Activated CD8-positive, alpha-beta memory T cell treated with anti-CD3 and anti-CD28 coated beads for 48 hours (primary cell): ENCODE results near the gene LGI4.

Experiments used
- DNase-seq, 3 experiments: peaks; one replicate each; pipeline ENCODE4 v3.0.0-alpha.2; 2020; ENCODE audit warnings: low read depth in 2 of 3, low spot score in 2 of 3

Gene LGI4

DNA sequence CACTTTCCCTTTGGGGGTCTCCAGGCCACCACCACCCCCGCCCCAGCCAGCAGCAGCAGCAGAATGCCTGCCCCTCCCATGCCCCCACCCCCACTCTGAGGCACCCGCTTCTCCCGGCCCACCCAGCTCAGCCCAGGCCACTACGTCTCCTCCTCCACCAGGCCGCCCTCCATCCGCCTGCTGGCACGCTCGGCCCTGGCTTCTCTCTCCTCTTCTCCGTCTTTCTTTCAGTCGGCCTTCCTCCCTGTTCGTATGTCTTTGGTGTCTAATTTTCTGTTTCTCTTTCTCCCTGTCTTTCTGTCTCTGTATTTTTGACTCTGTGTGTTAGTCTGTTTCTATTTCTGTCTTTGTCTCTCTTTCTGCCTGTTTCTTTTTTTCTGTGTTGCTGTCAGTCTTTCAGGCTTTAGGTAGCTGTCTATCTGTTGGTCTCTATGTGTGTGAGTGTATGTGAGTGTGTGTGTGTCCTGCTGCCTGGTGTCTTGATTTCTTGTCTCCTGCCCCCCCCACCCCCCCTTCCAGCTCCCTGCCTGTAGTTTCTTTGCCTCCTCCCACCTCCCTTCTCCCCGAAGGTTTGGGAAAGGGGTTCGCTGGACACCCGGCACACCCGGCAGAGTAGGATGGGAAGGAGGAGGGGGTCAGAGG lies at the start of gene LGI4:
Gene LGI4 (minus strand): TSS at position 459 of the 642 bp plus-strand sequence. CDS start 379 bp downstream, at position 80.
- no peak for DNase-seq

DNA sequence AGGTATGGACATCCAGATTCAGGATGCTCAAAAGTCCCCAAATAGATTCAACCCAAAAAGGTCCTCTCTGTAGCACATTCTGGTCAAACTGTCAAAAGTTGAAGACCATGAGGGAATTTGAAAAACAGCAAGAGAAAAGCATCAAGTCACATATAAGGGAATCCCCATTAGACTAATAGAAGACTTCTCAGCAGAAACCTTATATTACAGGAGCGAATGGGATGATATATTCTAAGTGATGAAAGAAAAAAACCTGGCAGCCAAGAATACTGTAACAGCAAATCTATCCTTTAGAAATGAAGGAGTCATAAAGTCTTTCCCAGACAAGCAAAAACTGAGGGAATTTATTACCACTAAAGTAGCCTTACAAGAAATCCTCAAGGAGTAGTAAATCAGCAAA lies 49.4 kb upstream of the LGI4 start:
- DNase-seq, result no peak

DNA sequence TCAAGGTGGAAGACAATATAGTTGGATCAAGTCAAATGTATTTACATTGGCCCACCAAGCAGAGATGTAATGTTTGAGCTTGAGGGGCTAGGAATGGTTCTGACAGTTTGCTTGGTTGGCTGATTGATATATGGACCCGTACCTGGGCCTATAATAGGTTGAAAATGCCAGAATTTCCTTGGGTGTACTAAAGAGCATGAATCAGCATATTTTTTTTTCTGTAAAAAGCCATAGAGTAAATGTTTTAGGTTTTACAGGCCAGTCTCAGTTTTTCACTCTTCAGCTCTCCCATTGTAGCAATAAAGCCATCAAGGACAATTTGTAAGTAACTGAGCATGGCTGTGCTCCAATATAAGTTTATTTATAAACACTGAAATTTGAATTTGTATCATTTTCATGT lies 46.5 kb upstream of the LGI4 start:
- DNase-seq, result no peak

DNA sequence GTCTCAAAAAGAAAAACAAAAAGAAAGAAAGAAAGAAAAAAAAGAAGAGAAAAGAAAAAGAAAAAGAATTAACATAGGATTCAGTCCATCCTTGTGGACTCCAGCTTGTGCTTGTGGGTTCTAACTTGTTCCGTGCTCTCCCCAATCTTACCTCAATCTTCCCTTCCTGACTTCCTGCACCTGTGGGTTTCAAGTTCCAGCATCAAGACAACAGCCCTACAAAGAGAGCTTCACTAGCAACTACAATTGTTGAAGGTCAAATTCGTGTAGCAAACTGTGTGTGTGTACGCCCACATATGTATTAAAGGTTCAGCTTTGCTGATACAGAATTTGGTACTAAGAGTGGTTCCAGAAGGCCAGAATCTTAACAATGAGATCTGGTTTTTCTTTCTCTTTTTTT lies 45.0 kb upstream of the LGI4 start:
- no peak for DNase-seq

DNA sequence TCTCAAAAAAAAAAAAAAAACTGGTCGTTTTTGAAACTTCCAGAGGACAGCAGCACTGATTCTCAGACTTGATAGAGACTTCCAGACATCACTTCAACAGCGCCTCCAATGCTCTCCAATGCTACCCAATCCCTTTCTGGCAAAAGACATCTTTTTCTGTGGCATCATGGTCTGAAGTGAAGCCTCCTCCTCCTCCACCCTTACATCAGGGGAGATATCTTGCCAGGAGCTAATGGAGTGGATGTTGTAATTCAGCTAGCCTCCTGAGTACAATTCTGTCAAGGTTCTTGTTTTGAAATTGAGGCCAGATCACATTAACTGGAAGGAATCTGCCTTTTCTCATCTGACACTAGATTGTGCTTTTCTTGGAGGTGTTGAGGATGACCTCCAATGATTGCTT lies 43.8 kb upstream of the LGI4 start:
- no peak for DNase-seq

DNA sequence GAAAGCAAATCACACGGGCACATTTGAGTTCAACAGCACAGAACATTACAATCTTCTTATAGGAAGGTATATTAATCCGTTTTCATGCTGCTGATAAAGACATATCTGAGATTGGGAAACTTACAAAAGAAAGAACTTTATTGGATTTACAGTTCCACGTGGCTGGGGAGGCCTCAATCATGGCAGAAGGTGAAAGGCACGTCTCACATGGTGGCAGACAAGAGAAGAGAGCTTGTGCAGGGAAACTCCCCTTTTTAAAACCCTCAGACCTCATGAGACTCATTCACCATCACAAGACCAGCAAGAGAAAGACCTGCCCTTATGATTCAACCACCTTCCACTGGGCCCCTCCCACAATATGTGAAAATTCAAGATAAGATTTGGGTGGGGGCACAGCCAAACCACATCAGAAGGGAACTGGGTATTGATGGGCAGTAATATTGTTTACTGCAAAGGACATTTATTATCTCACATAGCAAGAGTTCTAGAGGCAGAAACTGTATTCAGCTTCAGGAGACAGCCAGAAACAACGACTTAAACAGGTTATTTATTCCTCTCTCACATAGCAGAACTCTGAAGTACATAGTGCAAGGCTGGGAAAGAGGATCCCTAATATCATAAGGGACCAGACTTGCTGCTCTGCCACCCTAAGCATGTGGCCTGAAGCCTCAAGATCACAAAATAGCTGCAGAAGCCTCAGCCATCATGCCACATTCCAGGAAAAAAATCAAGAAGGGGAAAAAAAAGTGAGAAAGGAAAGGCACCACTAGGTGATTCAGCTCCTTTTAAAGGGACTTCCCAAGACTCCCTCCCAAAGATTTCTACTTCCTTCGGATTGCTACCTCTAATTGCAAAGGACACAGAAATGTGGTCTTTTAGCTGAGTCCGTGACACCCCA lies 42.8 kb upstream of the LGI4 start:
- DNase-seq, result no peak

DNA sequence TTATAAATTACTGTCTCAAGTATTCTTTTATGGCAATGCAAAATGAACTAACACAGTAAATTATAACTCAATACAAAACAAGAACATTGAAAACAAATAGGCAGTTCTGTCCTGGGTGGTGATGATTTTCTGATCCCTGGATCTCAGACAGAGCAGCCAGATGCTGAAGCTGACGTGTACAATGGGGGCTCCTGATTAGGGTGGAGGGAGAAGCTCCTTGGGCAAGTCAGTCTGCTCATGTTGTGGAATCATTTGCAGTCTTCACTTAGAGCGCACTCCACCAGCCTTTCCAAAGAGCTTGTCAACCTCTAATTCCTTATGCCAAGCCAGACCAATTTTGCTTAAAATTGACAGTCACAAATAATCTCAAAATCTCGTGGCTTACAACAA lies 41.3 kb upstream of the LGI4 start:
- no peak for DNase-seq

DNA sequence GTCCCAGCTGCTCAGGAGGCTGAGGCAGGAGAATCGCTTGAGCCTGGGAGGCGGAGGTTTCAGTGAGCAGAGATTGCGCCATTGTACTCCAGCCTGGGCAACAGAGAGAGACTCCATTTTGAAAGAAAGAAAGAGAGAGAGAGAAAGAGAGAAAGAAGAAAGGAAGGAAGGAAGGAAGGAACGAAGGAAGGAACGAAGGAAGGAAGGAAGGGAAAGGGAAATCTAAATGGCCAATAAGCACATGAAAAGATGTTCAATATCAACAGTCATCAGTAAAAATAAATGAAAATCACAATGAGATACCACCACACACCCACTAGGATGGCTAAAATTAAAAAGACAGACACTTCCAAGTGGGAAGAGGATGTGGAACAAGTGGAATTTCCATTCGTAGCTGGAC lies 39.4 kb upstream of the LGI4 start:
- no peak for DNase-seq

DNA sequence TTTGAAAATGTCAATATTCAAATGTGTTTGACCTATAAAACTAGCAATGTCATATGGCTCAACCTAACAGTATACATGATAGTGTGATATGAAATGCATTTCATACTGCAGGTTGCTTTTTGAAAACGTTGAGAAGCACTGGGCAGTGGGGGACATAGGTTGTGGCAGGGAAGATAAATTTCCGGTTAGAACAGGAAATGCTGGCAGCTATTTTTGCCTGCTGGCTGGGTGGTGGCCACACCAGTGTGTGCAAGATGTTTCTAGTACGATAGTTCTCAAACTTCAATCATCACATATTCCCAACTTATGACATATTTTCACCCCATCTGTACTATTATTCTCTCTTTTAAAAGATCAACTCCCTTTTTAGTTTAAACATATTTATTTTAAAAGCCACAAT lies 36.9 kb upstream of the LGI4 start:
- DNase-seq, result no peak

DNA sequence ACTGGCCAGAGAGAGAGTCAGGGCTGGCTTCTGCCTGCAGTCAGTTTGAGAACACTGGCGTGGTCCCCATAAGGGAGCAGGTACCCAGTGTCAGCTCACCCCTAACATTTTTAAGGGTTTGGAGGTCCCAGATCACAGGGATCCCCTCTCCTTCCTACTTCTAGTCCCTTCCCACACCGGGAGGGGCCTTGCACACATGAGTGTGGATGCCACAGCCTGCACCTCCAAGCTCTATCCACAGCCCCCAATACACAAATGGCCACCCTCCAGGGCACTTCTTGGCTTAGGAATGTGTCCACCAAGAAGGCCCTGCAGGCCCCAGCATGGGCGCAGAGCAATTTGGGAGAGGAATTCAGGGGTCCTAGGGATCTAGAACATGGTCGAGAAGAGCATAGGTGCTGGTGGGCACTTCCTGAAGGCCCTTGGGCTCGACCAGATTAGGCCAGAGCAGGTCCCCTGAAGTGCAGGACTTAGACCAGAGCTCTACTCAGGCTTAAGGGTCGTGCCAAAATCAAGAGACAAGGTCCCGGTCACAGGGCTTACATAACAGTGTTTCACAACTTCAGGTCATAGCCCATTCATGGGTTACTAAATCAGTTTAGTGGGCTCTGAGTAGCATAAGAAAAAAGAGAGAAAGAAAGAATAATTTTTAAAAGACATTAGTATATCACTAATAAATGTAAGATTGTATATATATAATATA lies 35.7 kb upstream of the LGI4 start:
- no peak for DNase-seq

DNA sequence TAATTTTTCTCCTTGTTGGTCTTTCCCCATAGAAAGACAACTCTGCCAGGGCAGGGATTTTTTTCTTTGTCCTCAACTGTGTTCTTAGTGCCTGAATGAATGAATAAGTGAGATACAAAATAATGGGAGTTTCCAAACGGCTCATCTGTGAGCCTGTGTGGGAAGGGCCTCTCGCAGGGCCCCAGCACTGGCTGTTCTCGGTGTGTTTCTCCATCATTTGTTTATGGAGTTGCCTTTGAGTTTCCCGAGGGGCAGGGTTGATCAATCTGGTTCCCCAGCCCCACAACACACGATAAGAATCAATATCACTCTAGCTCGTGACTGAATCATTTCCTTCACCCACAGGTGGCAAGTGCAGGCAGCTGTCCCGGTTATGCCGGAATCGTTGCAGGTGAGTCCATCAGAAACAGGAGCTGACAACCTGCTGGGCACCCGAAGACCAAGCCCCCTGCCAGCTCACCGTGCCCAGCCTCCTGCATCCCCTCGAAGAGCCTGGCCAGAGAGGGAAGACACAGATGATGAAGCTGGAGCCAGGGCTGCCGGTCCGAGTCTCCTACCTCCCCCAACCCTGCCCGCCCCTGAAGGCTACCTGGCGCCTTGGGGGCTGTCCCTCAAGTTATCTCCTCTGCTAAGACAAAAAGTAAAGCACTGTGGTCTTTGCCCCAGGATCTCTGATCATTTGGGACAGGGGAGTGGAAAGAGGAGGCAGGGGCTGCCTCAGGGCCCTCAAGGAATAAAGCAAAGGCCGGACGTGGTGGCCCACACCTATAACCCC lies 34.5 kb upstream of the LGI4 start:
- no peak for DNase-seq

DNA sequence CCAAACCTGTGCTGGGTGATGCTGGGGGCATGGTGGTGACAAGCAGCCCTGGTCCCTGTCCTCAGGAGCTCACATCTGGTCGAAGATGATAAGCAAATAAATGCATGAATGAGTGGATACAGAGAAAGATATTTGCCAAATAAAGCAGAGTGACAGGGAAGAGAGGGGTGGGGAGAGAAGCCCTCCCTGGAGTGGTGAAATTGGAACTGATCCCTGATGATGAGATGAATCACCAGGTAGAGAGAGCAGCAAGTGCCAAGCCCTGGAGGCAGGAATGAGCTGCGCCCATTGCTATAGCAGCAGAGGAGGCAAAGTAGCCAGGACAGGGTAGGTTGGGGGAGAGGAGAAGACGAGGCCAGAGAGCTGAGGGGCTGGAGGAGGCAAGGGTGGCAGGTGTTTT lies 33.3 kb upstream of the LGI4 start:
- no peak for DNase-seq

DNA sequence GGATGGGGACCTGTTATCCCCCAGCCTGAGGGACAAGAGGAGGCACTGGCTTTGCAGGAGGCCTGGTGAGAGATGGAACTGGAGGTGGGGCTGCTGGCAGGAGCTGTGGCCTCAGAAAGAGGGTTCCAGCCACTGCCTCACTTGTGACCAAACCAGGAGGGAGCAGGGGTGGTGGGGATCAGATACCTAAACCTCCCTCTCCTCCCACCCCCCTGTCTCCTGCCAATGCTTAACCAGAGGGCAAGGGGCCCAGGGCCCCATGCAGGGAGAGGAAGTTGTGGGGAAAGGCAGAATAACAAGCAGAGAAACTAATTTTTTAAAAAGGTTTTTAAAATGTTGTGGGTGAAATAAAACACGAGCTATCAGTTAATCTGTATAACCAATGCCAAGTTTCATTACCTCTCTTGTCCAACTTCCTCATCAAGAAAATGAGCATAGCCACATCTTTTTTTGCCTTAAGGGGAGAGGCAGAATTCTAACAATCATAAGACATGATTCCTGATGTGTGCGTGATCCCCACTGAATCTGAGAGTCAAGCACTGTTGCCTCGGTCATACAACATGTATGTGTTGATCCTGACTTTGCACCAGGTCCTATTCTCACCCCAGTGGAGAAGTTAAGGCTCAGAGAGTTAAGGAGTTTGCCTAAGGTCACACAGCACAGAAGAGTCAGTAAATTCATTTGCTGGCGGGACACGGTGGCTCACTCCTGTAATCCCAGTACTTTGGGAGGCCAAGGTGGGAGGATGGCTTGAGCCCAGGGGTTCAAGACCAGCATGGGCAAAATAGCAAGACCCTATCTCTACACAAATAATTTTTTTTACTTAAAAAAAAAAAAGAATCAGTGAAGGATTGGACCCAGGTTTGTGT lies 32.6 kb upstream of the LGI4 start:
- DNase-seq, result no peak

DNA sequence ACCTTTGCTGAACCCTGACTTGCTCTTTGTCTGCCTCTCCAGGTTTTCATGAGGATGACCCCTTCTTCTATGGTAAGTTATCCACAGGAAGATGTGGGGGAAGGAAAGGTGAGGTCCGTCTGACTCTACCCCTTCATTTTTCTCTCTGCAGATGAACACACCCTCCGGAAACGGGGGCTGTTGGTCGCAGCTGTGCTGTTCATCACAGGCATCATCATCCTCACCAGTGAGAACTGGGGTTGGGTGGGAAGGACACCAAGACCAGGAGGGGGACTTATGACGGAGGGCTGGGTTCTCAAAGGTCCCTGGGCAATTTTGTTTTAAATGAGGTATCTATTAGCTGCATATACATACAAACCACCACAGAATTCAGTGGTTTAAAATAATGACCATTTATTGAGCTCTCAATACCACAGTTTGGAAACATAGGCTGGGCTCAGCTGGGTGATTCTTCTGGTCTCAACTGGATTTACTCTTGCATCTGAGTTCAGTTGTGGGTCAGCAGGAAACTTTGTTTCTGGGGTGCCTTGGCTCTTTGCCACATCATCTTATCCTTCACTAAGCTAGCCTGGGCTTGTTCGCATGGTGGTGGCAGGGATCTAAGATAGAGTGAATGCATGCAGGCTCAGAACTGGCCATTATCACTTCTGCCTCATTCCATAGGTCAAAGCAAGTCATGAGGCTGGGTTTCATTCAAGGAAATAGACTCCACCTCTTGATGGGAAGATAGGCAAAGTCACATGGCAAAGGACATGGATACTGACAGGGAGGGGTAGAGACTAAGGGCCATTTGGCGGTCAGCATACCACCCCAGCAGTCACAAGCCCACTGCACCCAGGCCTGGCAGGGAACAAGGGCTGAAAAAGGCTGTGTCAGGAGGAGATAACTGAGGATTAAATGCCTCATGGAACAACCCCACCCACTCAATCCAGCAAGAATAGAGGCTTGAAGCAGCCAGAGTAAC lies 31.5 kb upstream of the LGI4 start:
- no peak for DNase-seq

DNA sequence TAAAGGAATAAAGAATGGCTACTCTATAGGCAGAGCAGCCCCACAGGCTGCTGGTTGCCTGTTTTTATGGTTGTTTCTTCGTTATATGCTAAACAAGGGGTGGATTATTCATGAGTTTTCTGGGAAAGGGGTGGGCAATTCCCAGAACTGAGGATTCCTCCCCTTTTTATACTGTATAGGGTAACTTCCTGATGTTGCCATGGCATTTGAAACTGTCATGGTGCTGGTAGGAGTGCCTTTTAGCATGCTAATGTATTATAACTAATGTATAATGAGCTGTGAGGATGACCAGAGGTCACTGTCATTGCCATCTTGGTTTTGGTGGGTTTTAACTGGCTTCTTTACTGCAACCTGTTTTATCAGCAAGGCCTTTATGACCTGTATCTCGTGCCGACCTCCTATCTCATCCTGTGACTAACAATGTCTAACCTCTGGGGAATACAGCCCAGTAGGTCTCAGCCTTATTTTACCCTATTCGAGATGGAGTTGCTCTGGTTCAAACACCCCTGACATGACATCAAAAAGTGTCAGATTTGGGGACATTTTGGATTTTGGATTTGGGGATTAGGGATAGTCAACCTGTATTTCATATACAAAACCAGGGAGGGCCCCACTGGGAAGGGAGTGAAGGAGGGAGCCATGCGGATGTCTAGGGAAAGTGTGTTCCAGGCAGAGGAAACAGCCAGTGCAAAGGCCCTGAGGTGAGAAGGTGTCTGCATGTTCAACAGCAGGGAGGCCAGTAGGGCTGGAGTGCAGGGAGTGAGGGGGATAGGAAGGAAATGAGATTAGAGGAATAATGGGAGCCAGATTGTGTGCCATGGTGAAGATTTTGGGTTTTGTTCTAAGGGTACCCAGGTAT lies 30.6 kb upstream of the LGI4 start:
- no peak for DNase-seq

DNA sequence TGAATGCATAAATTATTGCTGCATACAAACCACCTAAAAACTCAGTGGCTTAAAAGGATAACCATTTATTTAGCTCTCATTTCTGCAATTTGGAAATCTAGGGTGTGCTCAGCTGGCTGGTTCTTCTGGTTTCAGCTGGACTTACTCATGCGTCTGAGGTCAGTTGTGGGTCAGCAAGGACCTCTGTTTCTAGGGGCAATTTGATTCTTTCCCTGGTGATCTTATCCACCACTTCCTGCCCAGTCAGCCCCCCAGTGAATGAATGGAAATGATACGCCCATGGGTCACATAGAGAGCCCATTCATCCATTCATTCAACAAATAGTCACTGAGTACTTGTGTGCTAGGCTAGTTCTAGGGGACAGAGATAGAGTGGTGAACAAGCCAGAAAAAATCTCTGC lies 29.6 kb upstream of the LGI4 start:
- no peak for DNase-seq

DNA sequence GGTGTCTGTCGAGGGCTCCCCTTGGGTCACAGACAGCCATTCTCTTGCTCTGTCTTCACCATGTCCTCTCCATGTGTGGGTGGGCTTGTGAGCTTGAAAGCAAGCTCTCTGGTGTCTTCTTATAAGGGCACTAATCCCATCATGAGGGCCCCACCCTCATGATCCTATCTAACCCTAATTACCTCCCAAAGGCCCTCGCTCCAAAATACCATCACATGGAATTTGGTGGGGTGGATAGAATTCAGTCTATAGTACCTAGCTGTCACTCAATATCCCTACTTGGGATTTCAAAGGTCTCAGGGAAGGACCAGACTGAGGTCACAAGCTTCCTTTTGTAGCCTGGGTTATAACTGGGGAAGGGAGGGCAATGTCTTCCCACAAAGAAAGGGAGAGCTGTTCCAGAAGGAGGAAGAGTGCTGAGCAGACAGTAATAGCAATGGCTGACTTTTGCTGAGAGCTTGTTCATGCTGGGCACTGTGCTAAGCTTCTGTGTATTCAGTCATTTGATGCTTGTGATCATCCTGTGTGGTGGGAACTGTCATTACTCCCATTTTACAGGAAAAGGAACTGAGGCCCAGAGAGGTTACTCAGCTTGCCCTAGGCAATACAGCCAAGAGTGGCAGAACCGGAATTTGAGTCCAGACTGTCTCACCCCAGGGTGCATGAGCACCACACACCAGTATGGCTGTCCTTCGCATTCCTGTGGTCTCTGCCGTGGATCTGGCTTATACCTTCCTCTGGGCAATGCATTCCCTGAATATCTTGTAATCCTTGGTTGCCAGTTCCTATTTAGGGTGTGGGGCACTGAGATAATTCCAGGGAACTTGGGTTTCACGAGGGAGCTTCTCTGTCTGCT lies 27.8 kb upstream of the LGI4 start:
- DNase-seq, result no peak

DNA sequence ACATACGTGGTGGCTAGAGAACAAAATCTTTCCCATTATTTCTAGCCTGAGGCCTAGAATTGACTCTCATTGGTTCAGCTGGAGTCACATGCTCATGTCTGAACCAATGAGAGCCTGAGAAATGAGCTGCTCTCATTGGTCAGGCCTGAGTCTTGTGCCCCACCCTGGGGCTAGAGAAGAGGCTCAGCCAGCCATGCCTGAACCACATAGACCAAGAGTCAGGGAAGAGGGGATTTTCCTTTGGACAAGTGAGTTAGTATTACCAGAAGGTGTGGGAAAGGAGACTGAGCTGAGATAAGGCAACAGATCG lies 26.5 kb upstream of the LGI4 start:
- no peak for DNase-seq
